IMR-90 (cell line): ENCODE measurements around the gene NAP1L5. TPM values are rescaled to one million over a fixed set of nuclear protein-coding genes. Genes with fewer than 3 reads are reported as not detected.

ENCODE experiments used
- ATAC-seq: fragments of 200-7000 bp; cut with Tn5 transposase; 2 replicates; pipeline ENCODE4 v1.9.1; 2020; ENCODE audit warnings: low read depth, mild to moderate bottlenecking, moderate library complexity
- BruUV-seq: library from RNA; stranded (reverse); fragments of 400-500 nt; replicated peaks from 2 replicates; lab custom pipeline; 2021; lab: Mats Ljungman, UMichigan
- CTCF ChIA-PET: fragments of 300-600 bp; formaldehyde crosslinking; extraction: SDS; loops from one replicate; lab custom pipeline; 2021; ENCODE audit warnings: antibody characterized with exemption; lab: Yijun Ruan, JAX
- POLR2A ChIA-PET: fragments of 300-600 bp; sonication (Branson Sonifier 250); formaldehyde crosslinking; loops from one replicate; lab custom pipeline; 2022; ENCODE audit warnings: antibody characterized with exemption; ENCODE audit not compliant: unreplicated experiment; lab: Charles Lee
- DNase-seq: peaks from one replicate; pipeline ENCODE4 v3.0.0; 2013
- H2AFZ ChIP-seq: replicated peaks from 2 replicates; pipeline ENCODE3; 2013; ENCODE audit warnings: low read length, mild to moderate bottlenecking; ENCODE audit not compliant: poor library complexity
- H2AK5ac ChIP-seq: 2 replicates; pipeline ENCODE4 v1.6.1; 2013; ENCODE audit warnings: low read depth, low read length, inconsistent platforms
- H2AK9ac ChIP-seq: replicated peaks from 2 replicates; pipeline ENCODE3; 2013; ENCODE audit warnings: mild to moderate bottlenecking, low read depth, low read length, moderate library complexity; ENCODE audit not compliant: poor library complexity
- H2BK120ac ChIP-seq: 2 replicates; pipeline ENCODE4 v1.6.1; 2013; ENCODE audit warnings: low read depth, low read length, inconsistent platforms
- H2BK15ac ChIP-seq: 3 replicates; pipeline ENCODE4 v1.6.1; 2013; ENCODE audit warnings: low read depth, low read length, inconsistent platforms
- H2BK20ac ChIP-seq: 2 replicates; pipeline ENCODE4 v1.6.1; 2013; ENCODE audit warnings: low read depth, mild to moderate bottlenecking, inconsistent platforms, low read length, moderate library complexity
- H2BK5ac ChIP-seq: 2 replicates; pipeline ENCODE4 v1.6.1; 2013; ENCODE audit warnings: mild to moderate bottlenecking, low read depth, low read length, inconsistent platforms; ENCODE audit not compliant: poor library complexity, severe bottlenecking
- H3K14ac ChIP-seq: replicated peaks from 2 replicates; pipeline ENCODE4 v1.6.1; 2013; ENCODE audit warnings: low read depth, low read length, inconsistent platforms
- H3K18ac ChIP-seq: 2 replicates; pipeline ENCODE4 v1.6.1; 2013; ENCODE audit warnings: low read depth, low read length, control low read depth
- H3K23ac ChIP-seq: 2 replicates; pipeline ENCODE4 v1.6.1; 2013; ENCODE audit warnings: low read depth, low read length, inconsistent platforms
- H3K27ac ChIP-seq: 2 replicates; pipeline ENCODE4 v1.5.1; 2013; ENCODE audit warnings: mild to moderate bottlenecking, control low read depth, low read length; ENCODE audit not compliant: insufficient read depth
- H3K27me3 ChIP-seq: 2 replicates; pipeline ENCODE4 v1.6.1; 2013; ENCODE audit warnings: low read length; ENCODE audit not compliant: control insufficient read depth, insufficient read depth
- H3K36me3 ChIP-seq: 2 replicates; pipeline ENCODE4 v1.6.1; 2013; ENCODE audit warnings: low read length, mixed read lengths; ENCODE audit not compliant: control insufficient read depth, insufficient read depth
- H3K4ac ChIP-seq: 2 replicates; pipeline ENCODE4 v1.6.1; 2013; ENCODE audit warnings: low read depth, low read length, inconsistent platforms
- H3K4me1 ChIP-seq: 2 replicates; pipeline ENCODE4 v1.6.1; 2013; ENCODE audit warnings: low read length, mixed read lengths; ENCODE audit not compliant: control insufficient read depth, insufficient read depth
- H3K4me2 ChIP-seq: 2 replicates; pipeline ENCODE4 v1.6.1; 2013; ENCODE audit warnings: low read depth, mild to moderate bottlenecking, control low read depth, low read length, moderate library complexity
- H3K4me3 ChIP-seq: 2 replicates; pipeline ENCODE4 v1.5.1; 2013; ENCODE audit warnings: low read depth, mild to moderate bottlenecking, control low read depth, low read length, moderate library complexity; ENCODE audit not compliant: insufficient read depth
- H3K56ac ChIP-seq: 2 replicates; pipeline ENCODE4 v1.6.1; 2013; ENCODE audit warnings: low read length, inconsistent platforms; ENCODE audit not compliant: insufficient read depth; ENCODE audit errors: extremely low read depth
- H3K79me1 ChIP-seq, 2 experiments: 2 replicates each; pipeline ENCODE4 v1.6.1; 2013; ENCODE audit warnings: low read length in 2 of 2, inconsistent platforms in 1 of 2, low read depth in 1 of 2
- H3K9ac ChIP-seq: 2 replicates; pipeline ENCODE4 v1.6.1; 2013; ENCODE audit warnings: low read depth, low read length, control low read depth
- H3K9me1 ChIP-seq: 2 replicates; pipeline ENCODE4 v1.6.1; 2013; ENCODE audit warnings: low read length, inconsistent platforms; ENCODE audit not compliant: insufficient read depth
- H3K9me3 ChIP-seq: 2 replicates; pipeline ENCODE4 v1.6.1; 2013; ENCODE audit warnings: low read length; ENCODE audit not compliant: control insufficient read depth, insufficient read depth
- H4K20me1 ChIP-seq: 2 replicates; pipeline ENCODE4 v1.6.1; 2013; ENCODE audit warnings: low read length, inconsistent platforms; ENCODE audit not compliant: insufficient read depth
- H4K5ac ChIP-seq: 2 replicates; pipeline ENCODE4 v1.6.1; 2013; ENCODE audit warnings: mild to moderate bottlenecking, low read depth, low read length, control low read depth
- H4K8ac ChIP-seq, 2 experiments: 2 replicates each; pipeline ENCODE4 v1.6.1; 2013; ENCODE audit warnings: low read depth in 2 of 2, low read length in 2 of 2, control low read depth in 1 of 2, inconsistent platforms in 1 of 2
- H4K91ac ChIP-seq: 2 replicates; pipeline ENCODE4 v1.6.1; 2013; ENCODE audit warnings: low read depth, low read length, inconsistent platforms; ENCODE audit not compliant: insufficient read depth
- NFE2L2 ChIP-seq: fragments of 150-350 bp; IDR thresholded peaks from 2 replicates; pipeline ENCODE4 v1.6.1; 2016; ENCODE audit warnings: low read depth, mild to moderate bottlenecking, low read length
- RAD21 ChIP-seq: IDR thresholded peaks from 2 replicates; pipeline ENCODE4 v1.6.1; 2012; ENCODE audit warnings: low read length, improper control_type of control experiment
- WGBS, 2 experiments: methylation state at CpG; one replicate each; pipeline versions ENCODE4 v1.1.5 to v1.1.7; 2013; ENCODE audit warnings: missing lambda C conversion rate in 2 of 2; ENCODE audit not compliant: insufficient read length in 1 of 2; ENCODE audit errors: extremely low coverage in 2 of 2; 5-methylcytosine and 5-hydroxymethylcytosine counted together
- dilution Hi-C: fragments of 300-500 bp; cut with HindIII; formaldehyde crosslinking; loops from one replicate; pipeline ENCODE4 v1.14.3; 2018; ENCODE audit warnings: low sequenced_read_pairs; ENCODE audit not compliant: unreplicated experiment
- in situ Hi-C: fragments of 300-500 bp; cut with MboI; formaldehyde crosslinking; loops from 3 replicates; pipeline ENCODE4 v1.14.3; 2019; ENCODE audit warnings: low sequenced_read_pairs, inconsistent platforms, mixed read lengths
- intact Hi-C: fragments of 100-400 bp; cut with micrococcal nuclease; formaldehyde crosslinking; loops from 2 replicates; pipeline ENCODE4 v1.10.0; 2022
- polyA plus RNA-seq, 3 experiments: library from polyadenylated mRNA; depleted of rRNA; stranded (reverse); fragments of >200 nt; gene quantifications; 2 replicates each; pipeline ENCODE4 v1.2.3, GENCODE V29; 2012; ENCODE audit warnings: low replicate concordance in 1 of 3
- total RNA-seq: library from RNA; depleted of rRNA; stranded (reverse); fragments of >200 nt; gene quantifications from 2 replicates; pipeline ENCODE4 v1.2.3, GENCODE V29; 2012

The NAP1L5 gene
- total and polyA plus RNA-seq, 2 of the 4 experiments (the other 2 are of a cell fraction): 3.9 to 5.3 TPM

DNA sequence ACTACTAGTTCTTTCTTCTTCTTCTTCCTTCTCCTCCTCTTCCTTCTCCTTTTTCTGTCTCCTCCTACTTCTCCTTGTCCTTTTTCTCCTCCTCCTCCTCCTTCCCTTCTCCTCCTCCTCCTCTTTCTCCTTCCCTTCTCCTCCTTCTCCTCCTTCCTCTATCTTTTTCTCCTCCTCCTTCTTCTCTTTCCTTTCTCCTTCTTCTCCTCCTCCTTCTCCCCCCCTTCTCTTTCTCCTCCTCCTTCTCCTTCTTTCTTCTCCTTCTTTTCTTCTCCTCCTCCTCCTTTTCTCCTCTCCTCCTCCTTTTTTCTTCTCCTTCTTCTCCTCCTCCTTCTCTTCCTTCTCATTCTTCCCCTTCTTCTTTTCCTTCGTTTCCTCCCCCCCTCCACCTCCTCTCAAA, 21.8 kb upstream of the NAP1L5 start:
- Histone ChIP-seq H2BK15ac (no peak overlapping the region), H3K14ac (no peak overlapping the region), H2BK120ac (no peak overlapping the region), H3K56ac (no peak overlapping the region), H3K27me3 (no peaks in the 10 kb centered on the region), H3K9me3 (peaks cover 10% of the 10 kb centered on the region), H3K9me1 (peaks cover 5% of the 10 kb centered on the region; the same call in 1 of the 2 replicates), H3K4me2 (no peak overlapping the region), H4K20me1 (no peaks in the 10 kb centered on the region), H3K36me3 (peaks cover 19% of the 10 kb centered on the region), H2AK9ac (no peak overlapping the region), H2BK20ac (no peak overlapping the region), H2AK5ac (no peak overlapping the region), H4K5ac (no peak overlapping the region), H3K4ac (no peak overlapping the region), H3K79me1 (no peaks in the 10 kb centered on the region), H4K91ac (no peak overlapping the region), H2BK5ac (no peak overlapping the region), H4K8ac (no peak overlapping the region), H3K4me3 (no peak overlapping the region), H3K9ac (no peak overlapping the region), H2AFZ (no peak overlapping the region), H3K18ac (no peak overlapping the region), H3K4me1 (no peaks in the 10 kb centered on the region), H3K23ac (no peak overlapping the region), H3K27ac (no peak overlapping the region)
- ATAC-seq: no peak
- in situ Hi-C loops: no loop called here
- dilution Hi-C loops: no loop called here
- POLR2A ChIA-PET: no interaction called here
- CTCF ChIA-PET: no interaction called here
- no peak for DNase-seq
- 100% methylated on average over 1 of the region's 1 CpG; no CpG with 5 or more reads in 1 of the 2 experiments for WGBS, 2 experiments
- TF ChIP-seq NFE2L2 (no peak), RAD21 (no peak)
- intact Hi-C loops: no loop called here
- no TSS peak for BruUV-seq
